Stimulated activated CD8-positive, alpha-beta memory T cell treated with anti-CD3 and anti-CD28 coated beads, Interleukin-12 subunit alpha, Interleukin-12 subunit beta, amount 100 ng/mL, for 4 hours (primary cell): ENCODE data around the gene SUSD6.

ENCODE experiments used
- DNase-seq: peaks from one replicate; pipeline ENCODE4 v3.0.0-alpha.2; 2020; ENCODE audit warnings: low read depth

SUSD6 gene

GRCh38 chr14:69648480-69649451 lies 37.4 kb downstream of the SUSD6 start:
- DNase-seq = no peak

DNA sequence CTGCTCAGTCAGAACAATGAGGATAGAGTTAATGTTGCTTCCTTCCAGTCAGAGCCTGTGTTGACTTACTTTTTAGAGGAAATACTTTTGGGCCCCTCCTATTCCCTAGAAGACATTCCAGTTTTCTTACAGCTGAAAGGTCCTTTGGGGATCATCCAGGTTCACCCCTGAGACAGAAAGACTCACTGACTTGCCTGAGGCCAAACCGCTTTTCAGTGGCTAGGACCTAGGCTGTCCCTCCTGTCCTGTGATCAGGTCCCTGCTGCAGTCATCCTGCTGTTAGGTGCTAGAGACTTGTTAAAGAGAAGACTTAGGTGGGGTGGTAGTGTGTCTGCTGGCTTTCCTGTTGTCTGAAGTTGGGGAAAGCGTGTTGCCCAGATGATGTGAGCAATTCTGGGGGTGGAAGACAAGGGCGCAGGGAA lies 39.6 kb downstream of the SUSD6 start:
- no peak for DNase-seq

DNA sequence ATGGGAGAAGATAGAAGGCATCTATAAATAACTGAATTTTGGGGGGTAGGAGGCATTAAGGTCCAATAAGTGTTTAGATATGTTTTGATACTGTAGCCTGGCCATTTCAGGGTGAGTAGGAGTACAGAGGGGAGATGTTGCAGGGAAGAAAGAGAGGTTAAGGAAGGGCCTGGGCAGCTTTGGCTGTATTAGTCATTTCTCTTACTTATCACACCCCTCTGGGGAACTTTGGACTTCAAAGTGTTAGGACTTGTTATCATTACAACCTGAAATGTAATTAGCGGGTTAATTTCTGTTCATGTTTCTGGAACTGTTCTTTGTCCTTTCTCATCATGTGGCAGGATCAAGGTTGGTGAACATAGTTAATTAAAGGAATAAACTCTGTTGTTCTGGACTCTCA lies 40.3 kb downstream of the SUSD6 start:
- no peak for DNase-seq

- DNase-seq = no peak
Measured at GRCh38 chr14:69652942-69653684, 41.7 kb downstream of the SUSD6 start.

- DNase-seq = no peak
Measured at GRCh38 chr14:69654116-69654515, 42.7 kb downstream of the SUSD6 start.

DNA sequence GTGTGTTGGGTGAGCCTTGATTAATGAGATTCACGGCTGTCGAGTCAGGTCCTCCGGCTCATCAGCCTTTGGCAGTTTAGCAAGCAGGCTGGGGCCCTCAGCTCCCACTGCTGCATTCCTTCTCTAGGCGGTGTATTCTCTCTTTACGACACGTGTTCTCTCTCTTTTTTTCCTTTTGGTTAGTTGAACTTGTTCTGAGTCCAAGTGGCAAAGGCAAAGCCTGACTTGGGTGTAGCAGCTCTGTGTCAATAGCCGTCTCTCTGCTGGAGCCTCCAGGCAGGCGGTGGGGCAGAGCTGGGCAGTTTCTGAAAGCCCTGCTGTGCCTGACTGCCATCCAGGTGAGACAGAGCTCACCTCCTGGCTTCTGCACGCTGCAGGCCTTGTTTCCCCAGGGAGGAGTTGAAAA lies 46.6 kb downstream of the SUSD6 start:
- DNase-seq = no peak

DNA sequence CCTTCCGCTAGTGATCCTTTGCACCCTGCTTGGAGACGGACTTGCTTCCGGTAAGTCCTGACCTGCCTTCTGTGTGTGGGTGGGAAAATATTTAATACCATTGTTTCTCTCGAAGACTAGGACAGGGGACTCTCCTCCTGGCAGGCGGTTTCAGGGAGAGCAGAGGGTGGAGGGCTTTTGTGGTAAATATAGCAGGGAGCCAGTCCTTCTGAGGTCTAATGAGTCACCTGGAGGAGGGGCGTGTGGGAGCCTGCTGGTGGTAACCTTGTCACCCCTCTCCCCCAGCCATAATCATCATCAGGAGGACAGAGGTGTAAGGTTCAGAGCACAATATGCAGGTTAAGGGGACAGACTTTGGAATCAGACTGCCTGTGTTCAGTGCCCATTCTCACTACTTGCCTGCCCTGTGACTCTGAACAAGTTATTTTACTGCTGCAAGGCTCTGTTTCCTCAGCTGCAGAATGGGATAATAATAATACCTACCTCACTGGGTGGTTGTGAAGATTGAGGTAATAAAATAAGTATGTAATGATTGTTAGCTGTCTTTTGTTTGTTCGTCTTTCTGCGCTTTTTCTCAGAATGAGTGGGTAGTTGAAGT lies 47.4 kb downstream of the SUSD6 start:
- DNase-seq = no peak

- no peak for DNase-seq
Measured at GRCh38 chr14:69660344-69661193, 49.2 kb downstream of the SUSD6 start.

DNA sequence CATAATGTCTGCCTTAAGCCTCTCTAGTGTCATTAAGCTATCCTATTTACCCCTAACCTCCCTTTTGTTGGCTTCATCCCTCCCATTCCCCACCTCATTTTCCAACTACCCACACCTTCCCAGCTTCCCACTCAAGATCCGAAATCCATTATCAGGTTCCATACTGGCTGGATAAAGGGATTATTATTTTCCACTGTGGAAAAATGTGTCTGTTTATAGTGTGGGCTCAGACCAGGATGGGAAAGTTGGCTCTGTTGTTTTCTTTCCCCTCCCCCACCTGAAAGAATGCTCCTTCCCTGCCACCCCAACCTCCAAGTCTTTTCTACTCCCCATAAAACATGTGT lies 49.8 kb downstream of the SUSD6 start:
- DNase-seq = no peak

DNA sequence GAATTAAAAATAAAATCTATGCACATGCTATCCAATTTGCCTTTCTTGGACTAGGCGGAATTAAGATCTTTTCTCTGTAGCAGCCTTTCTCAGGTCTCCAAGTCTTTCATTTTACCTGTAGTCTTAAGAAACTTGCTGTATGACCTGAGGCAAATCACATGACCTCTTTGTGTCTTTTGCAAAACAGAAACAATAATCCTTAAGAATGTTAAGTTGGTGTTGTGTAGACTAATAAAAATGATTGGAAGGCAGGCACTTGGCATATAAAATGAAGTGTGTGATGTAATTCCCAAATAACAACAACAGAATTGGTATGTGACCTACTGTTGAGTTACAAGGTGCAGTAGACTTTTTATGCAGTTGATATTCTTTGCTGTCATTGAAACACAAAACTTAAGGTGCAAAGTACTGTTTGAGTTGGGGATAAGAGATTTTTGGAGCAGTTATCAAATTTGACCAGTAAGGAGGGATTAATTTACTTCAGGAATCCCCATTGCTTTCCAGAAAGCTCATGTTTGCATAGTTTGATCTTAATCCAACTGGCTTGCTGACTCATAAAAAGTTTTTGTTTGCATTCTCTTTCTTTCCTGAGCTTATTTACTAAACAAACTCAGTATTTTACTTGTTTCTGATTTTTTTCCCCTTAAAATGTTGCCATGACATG lies 51.4 kb downstream of the SUSD6 start:
- DNase-seq = no peak

DNA sequence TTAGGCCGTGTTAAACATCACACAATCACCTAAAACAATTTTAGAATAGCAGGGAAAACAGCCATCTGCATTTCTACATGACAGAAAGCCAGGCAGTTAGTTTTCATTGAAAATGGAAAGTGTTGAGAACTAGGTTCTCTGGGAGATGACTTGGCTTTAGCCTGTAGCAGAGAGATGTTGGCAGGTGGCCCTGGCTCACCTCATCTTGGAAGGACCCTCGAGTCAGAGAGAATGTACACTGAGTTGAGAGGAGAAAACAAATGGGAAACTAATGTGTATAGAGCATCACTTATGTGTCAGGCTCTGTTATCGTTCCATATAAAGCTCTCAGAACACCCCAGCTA lies 51.9 kb downstream of the SUSD6 start:
- DNase-seq = no peak

DNA sequence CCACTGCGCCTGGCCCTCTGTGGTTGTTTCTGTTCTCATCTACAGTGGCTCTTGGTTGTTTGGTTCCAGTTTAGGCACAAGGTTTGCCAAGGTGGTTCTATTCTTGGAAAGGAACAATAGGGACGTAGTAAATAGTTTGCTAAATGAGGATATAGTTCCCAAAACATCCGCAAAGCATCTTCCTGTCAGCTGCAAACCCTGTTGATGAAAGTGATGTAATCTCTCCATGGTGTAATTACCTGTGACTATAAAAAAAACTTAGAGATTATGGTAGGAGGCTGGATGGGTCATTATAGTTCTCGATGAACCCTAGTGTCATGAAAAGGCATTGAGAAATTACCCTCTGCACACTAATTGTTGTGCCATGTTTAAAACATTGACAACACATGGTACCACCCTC lies 52.9 kb downstream of the SUSD6 start:
- DNase-seq = no peak

GRCh38 chr14:69664865-69665526 lies 53.6 kb downstream of the SUSD6 start:
- no peak for DNase-seq

- DNase-seq = no peak
Measured at GRCh38 chr14:69665631-69666030, 54.2 kb downstream of the SUSD6 start.

DNA sequence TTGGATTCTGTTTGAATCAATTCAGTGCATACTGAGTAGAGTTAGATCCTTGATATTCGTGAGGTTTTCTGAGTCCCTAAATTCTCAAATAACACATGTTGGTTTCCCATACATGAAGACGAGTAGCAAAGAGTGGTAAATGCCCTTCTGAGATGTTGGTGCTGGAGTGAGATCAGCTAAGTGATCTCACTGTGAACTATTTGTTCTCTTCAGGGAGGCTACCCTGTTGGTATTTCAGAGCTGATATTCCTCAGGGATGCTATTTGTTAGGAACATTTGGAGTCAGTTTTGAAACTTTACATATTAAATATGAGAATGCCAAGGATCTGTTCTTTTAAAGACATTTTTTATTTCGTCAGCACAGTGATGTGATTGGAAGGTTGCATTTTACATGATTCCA lies 54.7 kb downstream of the SUSD6 start:
- DNase-seq = no peak

DNA sequence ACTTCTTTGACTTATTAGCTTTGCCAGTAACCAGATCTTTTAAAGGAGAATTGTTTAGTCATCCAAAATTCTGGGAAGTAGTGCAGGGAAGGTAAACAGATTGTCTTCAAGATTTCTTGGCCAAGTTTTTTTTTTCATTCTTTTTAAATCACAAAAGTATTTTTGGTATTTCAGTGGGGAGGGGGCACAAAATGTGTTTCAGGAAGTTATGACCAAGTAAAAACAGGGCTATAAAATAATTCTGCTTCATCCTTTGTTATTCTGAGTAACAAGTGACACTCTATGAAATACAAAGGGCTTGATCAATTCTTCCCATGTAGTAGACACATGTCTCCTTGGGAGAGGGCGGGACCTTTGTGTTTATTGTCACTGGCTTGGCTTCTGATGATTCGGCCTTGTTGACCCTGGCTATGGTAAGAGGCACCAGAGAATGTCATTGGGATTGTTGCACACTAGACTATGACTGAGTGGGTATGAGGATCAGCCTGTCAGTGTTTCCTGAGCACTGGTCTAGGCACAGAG lies 55.4 kb downstream of the SUSD6 start:
- no peak for DNase-seq

DNA sequence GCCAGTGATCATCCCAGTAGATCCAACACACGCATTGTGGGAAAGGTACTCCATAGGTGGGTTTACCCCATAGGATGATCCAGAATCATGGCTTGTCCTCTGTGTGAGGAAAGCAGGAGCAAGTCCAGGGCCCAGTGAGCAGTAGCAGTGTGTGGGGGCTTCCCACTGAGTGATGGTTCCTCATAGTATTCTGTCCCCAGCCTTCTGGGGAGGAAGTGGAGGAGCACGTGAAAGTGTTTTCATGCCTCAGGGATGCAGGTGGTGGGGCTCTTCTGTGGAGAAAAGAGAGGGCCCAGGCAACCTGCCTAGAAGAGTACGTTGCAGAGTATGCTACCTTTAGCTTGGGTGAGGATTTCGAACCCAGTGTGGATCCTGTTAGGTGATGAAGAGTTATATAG lies 56.5 kb downstream of the SUSD6 start:
- no peak for DNase-seq

DNA sequence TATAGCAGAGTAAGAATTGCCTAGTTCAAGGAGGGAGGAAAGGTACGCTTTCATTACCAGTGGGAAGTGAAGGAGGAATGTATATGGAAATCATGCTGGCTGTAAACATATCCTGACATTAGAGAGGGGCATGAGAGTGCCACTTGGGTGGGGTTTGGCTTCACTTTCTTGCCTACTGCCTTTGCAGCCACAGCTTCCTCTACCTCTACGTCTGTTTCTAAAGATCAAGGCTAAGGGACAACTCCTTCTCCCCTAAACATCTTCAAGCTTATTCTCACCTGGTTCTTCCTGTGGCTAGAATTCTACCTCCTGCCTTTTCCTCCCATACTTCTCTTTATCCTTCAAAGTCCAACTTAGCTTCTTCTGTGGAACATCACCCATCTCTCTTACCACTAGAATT lies 58.0 kb downstream of the SUSD6 start:
- DNase-seq = no peak

- DNase-seq = no peak
Measured at GRCh38 chr14:69670093-69670492, 58.7 kb downstream of the SUSD6 start.

DNA sequence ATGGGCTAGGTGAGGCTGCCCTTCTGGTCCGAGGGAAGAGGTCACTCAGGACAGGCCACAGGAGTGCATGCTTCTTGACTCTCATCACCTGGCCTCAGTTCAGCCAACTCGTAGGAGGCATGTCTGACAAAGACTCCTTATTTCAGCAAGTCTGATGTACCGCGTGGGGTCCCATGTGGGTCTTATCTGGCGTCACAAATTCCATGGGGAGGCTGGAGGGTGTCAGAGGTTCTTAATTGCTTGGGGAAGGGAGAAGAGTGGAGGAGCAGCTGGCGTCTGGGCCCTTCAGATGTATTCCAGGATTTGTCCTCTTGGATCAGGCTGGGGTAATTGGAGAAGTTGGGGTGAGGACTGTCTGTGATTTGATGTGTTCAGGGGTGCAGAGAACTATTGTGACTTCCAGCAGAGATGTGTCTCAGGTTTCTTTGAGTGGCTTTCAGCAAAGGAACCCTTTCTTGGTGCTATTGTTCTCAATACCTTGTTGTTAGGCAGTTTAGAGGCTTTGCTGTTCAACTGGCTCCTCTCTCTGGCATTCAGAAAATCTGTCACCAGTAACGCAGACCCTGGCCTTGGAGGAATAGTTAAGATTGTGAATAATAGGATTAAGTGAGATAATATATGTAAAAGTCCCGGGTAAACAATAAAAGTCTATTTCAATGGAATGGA lies 60.1 kb downstream of the SUSD6 start:
- DNase-seq = no peak
